NOMO-1 (cell line): ENCODE measurements around the gene MGAT5.

Source experiments
- DNase-seq, 2 experiments: peaks; one replicate each; lab custom pipeline; 2025; ENCODE audit not compliant: unreplicated experiment in 2 of 2; lab: John Stamatoyannopoulos, UW

Gene MGAT5

DNA sequence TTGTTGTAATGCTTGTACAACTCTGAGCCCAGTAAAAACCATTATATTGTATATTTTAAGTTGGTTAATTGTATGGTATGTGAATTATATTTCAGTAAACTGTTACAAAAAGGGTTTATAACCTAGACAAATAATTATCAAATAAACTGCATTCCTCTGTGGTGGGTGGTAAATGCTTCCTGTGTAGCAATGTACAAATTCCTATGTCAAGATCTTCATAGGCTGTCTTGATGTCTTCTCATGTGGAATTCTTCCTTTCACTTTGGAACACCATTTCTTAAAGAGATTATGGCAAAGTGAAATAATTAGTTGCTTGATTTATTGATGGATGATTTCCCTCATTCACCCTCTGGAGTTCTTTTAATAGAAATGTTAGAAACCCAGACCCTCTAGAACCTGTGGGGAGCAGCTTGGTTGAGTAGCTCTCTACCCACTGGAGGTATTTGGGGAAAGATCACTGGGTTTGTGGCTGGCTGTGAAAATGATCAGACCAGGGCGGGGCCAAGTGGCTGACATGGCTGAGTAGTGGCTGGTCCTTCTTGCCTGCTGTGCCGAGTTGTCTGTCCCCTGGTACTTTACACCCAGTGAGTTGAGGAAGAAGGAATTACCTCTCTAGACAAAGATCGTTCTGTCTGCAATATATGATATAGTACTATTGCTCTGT is 22.4 kb upstream of the MGAT5 start:
- DNase-seq: no peak

DNA sequence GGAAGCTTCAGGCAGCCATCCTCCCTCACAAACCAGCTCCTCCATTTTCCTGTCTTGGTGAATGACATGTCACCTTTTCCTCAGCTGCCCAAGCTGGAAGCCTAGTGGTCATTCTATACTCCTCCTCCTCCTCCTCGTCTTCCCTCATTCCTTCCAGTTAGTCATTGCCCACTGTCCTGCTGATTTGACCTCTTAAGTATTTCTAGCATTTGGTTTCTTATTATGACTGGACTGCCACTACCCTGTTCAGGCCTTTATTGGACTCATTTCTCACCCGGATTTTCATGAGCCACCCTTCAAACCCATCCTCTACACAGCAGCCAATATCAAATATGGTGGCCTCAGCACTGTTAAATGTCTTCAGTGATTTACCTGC is 21.9 kb upstream of the MGAT5 start:
- no peak for DNase-seq

- peak; percentile 12 to 59 for DNase-seq
Measured at GRCh38 chr2:134232461-134232860, 21.4 kb upstream of the MGAT5 start.

- peak in 1 of 2 experiments; percentile 79 for DNase-seq
Measured at GRCh38 chr2:134232868-134233727, 20.8 kb upstream of the MGAT5 start.

DNA sequence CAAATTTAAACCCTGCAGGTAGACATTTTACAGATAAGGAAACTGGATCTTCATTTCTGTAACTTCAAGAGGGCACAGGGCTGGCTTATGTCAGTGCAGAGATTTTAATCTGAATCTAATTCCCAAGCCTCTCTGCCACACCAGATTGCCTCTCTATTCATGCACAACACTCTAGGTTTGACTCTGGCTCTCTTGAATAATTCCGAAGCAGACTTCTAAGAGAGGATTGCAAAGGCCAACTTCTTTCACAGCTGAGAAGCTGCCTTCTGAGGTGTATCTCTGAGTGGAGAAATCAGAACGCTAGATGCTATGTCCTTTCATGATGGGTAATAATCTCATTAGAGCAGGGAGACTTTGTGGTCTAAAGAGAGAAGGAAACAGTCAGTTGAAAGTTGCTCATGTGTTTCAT is 20.1 kb upstream of the MGAT5 start:
- DNase-seq: no peak

DNA sequence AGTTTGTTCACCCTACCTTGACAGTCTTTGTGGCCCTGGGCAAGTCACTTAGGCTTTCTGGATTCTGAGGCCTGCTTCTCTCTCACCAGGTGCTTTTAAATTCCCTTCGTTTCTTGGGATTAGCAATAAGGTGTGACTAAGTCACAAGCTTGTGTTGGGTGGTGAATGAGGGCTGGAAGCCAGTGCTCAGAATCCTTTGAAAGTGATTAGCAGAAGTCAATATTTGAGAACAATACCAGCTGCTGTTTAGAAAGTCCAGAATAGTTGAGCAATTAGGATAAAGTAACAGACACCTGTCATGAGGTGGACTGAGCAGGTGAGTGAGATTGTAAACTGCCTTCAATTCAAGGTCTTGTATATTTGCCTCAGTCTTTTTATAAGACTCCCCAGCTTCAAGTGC is 19.3 kb upstream of the MGAT5 start:
- no peak for DNase-seq

- no peak for DNase-seq
Measured at GRCh38 chr2:134235510-134236144, 18.2 kb upstream of the MGAT5 start.

- DNase-seq: no peak
Measured at GRCh38 chr2:134238371-134238770, 15.5 kb upstream of the MGAT5 start.

DNA sequence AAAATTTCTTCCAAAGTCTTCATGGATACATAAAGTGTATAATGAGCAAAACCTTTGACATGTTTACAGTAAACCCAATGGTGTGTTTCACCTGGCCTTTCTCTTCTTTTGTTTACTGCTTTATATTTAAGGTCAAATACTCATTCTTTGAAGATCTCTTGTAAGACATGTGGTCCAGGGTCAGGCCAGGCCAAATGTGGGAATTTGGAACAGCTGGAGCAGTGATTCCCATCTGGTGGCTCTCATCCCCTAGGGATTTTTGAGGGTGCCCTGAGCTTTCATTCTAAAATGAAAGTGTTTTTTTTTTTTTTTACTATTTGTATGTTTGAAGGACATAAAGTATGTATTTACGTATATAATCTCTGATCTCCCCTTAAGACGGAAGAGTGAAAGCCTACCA is 13.8 kb upstream of the MGAT5 start:
- no peak for DNase-seq

DNA sequence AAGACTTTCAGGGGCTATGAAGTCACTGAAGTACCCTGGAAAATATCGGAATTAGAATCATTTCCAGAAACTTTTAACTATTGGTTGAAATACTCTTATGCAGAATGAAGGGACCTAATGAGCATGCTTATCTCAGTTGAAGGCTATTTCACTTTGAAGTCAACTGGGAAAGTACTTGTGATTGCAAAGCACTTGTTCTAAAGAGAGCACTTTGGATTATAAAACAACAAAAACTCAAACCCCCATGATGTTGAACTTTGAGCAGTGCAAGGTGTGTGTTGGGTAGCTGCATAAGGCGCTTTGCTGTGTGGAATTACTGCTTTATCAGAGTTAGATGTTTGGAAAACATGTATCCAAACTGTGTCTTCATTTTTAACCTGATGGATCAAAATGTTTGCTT is 12.0 kb upstream of the MGAT5 start:
- DNase-seq: no peak

- no peak for DNase-seq
Measured at GRCh38 chr2:134243244-134243643, 10.6 kb upstream of the MGAT5 start.

DNA sequence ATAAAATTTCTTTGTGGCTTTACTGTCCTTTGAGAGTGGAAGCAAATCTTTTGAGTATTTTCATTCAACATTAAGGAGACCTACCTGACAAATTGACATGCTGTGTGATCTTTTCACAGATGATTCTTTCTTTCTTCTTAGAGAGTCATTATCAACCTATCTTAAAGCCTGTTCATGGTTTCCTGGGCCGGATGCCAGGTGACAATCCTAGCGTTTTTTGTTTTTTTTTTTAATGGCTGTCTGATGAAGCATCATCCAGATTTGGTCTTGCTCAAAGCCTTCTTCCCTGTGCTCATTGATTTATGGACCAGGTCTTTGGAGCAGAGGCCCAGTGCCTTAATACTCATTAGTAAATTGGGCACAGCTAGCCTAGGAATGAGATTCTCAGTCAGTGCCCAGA is 9.8 kb upstream of the MGAT5 start:
- DNase-seq: no peak

- DNase-seq: no peak
Measured at GRCh38 chr2:134244587-134244986, 9.3 kb upstream of the MGAT5 start.

GRCh38 chr2:134245340-134245984 is 8.4 kb upstream of the MGAT5 start:
- DNase-seq: peak; percentile 54 to 79

- DNase-seq: no peak
Measured at GRCh38 chr2:134246154-134246874, 7.6 kb upstream of the MGAT5 start.

GRCh38 chr2:134247679-134248078 is 6.2 kb upstream of the MGAT5 start:
- no peak for DNase-seq

- no peak for DNase-seq
Measured at GRCh38 chr2:134248913-134249312, 5.0 kb upstream of the MGAT5 start.

DNA sequence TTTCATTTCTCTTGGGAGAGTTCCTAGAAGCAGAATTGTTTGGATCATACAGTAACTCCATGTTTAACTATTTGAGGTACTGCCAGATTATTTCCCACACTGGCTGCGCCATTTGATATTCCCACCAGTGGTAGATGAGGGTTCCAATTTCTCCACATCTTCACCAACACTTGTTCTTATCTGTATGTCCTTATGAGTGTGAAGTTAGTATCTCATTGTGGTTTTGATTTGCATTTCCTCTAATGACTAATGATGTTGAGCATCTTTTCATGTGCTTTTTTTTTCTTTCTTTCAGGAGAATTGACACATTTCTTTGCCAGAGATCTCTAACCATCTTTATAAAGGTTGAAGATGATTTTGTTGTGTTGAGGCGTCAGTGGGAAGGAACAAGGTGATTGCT is 4.1 kb upstream of the MGAT5 start:
- no peak for DNase-seq

- peak; percentile 6 to 37 for DNase-seq
Measured at GRCh38 chr2:134250840-134251461, 2.9 kb upstream of the MGAT5 start.

DNA sequence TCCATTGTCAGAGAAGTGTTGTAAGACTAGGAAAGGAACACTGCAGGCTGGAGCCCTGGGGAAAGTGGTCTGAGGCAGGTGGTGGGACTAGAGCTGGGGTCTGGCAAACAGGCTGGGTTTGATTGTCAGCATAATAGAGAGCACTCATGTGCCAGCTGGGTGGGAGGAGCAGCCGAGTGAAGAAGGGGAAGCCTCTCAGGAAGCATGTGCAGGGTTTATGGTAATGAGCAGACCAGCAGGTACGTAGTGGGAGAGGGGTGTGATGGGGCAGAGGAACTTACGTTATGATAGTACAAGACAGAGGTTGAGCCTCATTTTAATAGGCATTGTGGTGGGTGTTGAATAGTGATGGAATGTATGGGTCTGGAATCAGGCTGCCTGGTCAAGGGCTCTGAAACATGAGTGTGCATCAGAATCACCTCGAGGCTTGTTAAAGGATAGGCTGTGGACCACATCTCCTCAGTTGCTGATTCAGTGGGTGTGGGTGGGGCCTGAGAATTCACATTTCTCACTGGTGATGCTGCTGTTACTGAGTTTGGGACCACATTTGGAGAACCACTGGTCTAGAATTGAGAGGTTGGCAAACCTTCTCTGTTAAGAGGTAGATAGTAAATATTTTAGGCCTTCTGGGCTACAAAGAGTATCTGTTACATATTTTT is 1.7 kb upstream of the MGAT5 start:
- no peak for DNase-seq
